Lower leg skin (tissue), 4 donors: ENCODE measurements around the gene CSMD2. TPM values are rescaled to one million over a fixed set of nuclear protein-coding genes. Genes with fewer than 3 reads are reported as not detected.
"Not testable (repeated sequence)": the region's sequence is repeated elsewhere in the genome, so short reads cannot be mapped to it uniquely, and the experiment has no call there.

Source experiments
- DNase-seq, 2 donors: peaks; one replicate each; pipeline ENCODE4 v3.0.0-alpha.2; 2019; ENCODE audit warnings: low spot score in 2 of 2
- H3K4me3 ChIP-seq: fragments of 200-600 bp; sonication (generic); 2 replicates; pipeline ENCODE4 v1.5.1; 2017; ENCODE audit warnings: mild to moderate bottlenecking, low read depth; ENCODE audit not compliant: poor library complexity, severe bottlenecking
- CTCF ChIP-seq, 3 donors: fragments of 450-650 bp; IDR thresholded peaks; one replicate each; pipeline ENCODE4 v1.5.1; 2016; ENCODE audit warnings: antibody characterized with exemption in 3 of 3, mild to moderate bottlenecking in 3 of 3, moderate library complexity in 2 of 3
- POLR2A ChIP-seq, 2 donors: fragments of 450-650 bp; IDR thresholded peaks; one replicate each; pipeline ENCODE4 v1.6.1; 2016 to 2017; ENCODE audit warnings: antibody characterized with exemption in 2 of 2, mild to moderate bottlenecking in 1 of 2, moderate library complexity in 1 of 2
- WGBS, 2 donors: methylation state at CpG; one replicate each; pipeline ENCODE4 v1.1.5; 2018; 5-methylcytosine and 5-hydroxymethylcytosine counted together
- intact Hi-C: fragments of 100-400 bp; cut with DNase I; formaldehyde crosslinking; loops from one replicate; pipeline ENCODE4 v1.15.0; 2023; ENCODE audit warnings: low total_unique reads
- total RNA-seq, 4 donors: library from RNA; depleted of rRNA; stranded (reverse); fragments of >200 nt; gene quantifications; one replicate each; pipeline ENCODE4 v1.1.0, GENCODE V29; 2016

The CSMD2 gene
- total RNA-seq, 4 donors from 2014 or later = 0.11 to 1.0 TPM; not detected in 2

GRCh38 chr1:34089731-34090130 is 75.3 kb downstream of the CSMD2 start:
- 77 to 80% methylated on average over 6 of the region's 6 CpGs for WGBS, 2 donors
- DNase-seq = no peak
- intact Hi-C loops = no loop called here
- no peak for TF ChIP-seq POLR2A (IDR thresholded peaks at IDR 0.05)
- TF ChIP-seq CTCF (IDR thresholded peaks at IDR 0.05) = no peak
- H3K4me3 ChIP-seq = no peak overlapping the region

GRCh38 chr1:34087986-34088385 is 77.0 kb downstream of the CSMD2 start:
- DNase-seq = no peak
- no peak overlapping the region for H3K4me3 ChIP-seq
- TF ChIP-seq CTCF (IDR thresholded peaks at IDR 0.05) = no peak
- no peak for TF ChIP-seq POLR2A (IDR thresholded peaks at IDR 0.05)
- 33 to 39% methylated on average over 4 of the region's 5 CpGs for WGBS, 2 donors
- intact Hi-C loops = no loop called here

GRCh38 chr1:34086561-34086960 is 78.5 kb downstream of the CSMD2 start:
- TF ChIP-seq CTCF (IDR thresholded peaks at IDR 0.05) (no peak), POLR2A (IDR thresholded peaks at IDR 0.05) (no peak)
- no peak for DNase-seq
- 64 to 76% methylated on average over 1 of the region's 1 CpG for WGBS, 2 donors

GRCh38 chr1:34083974-34084373 is 81.1 kb downstream of the CSMD2 start:
- WGBS, 2 donors = 79 to 82% methylated on average over 2 of the region's 2 CpGs
- TF ChIP-seq CTCF (IDR thresholded peaks at IDR 0.05) = no peak
- DNase-seq = no peak
- intact Hi-C loops = no loop called here
- H3K4me3 ChIP-seq = no peak overlapping the region

More at GRCh38 chr1:34086561-34086960, 78.5 kb downstream of the CSMD2 start:
- intact Hi-C loops = no loop called here
- no peak overlapping the region for H3K4me3 ChIP-seq

- 91 to 99% methylated on average over 20 to 42 of the region's 43 CpGs for WGBS, 2 donors
- H3K4me3 ChIP-seq, intact Hi-C loops: not testable (repeated sequence)
- DNase-seq = peak in 1 of 2 donors; percentile 54
Measured at GRCh38 chr1:34082085-34082670, 82.9 kb downstream of the CSMD2 start.

GRCh38 chr1:34078383-34078782 is 86.6 kb downstream of the CSMD2 start:
- WGBS, 2 donors = 88 to 96% methylated on average over 4 of the region's 4 CpGs
- H3K4me3 ChIP-seq = no peak overlapping the region
- peak in 1 of 2 donors; percentile 9 for DNase-seq
- intact Hi-C loops = no loop called here
- no peak for TF ChIP-seq CTCF (IDR thresholded peaks at IDR 0.05)
- TF ChIP-seq POLR2A (IDR thresholded peaks at IDR 0.05) = no peak
